ENCODE data around the gene SEMA3C. TPM values are rescaled to one million over a fixed set of nuclear protein-coding genes. Genes with fewer than 3 reads are reported as not detected.

SEMA3C gene
- total RNA-seq, 2 experiments from 2014 or later = not detected

- no peaks in the 10 kb centered on the region for H3K27me3 Mint-ChIP-seq
- no peaks in the 10 kb centered on the region for H3K9me3 Mint-ChIP-seq (ENCODE audit: low read depth)
- no peak overlapping the region for H3K4me3 Mint-ChIP-seq
- ChIA-PET CTCF (no interaction called here), POLR2A (no interaction called here)
- intact Hi-C loops (cut with DNase I, micrococcal nuclease) = no loop called here
- ATAC-seq (no peak), DNase-seq (no peak)
- no peaks in the 10 kb centered on the region for H3K4me1 Mint-ChIP-seq
- H3K36me3 Mint-ChIP-seq (ENCODE audit: low read depth) = no peaks in the 10 kb centered on the region
- H3K27ac Mint-ChIP-seq = no peak overlapping the region
Observed at GRCh38 chr7:80763289-80763688, 155.6 kb downstream of the SEMA3C start.

DNA sequence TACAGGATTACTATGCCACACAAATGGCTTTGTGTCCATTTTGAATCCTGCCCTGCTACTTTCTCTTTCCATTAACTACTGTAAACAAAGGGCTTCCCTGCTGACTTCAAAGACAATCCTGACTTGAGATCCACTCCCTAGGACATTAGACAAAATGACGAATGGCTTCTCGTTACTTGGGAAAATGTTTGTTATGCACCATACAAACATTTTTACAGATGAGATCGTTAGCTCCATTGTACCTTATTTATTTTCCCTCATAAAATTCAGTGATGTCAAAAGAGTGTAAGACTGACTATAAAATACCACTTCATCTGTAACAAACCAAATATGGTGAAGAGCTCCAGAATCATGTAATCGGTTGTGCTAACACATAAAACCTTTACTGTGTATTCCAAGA is 158.6 kb downstream of the SEMA3C start:
- H3K4me3 Mint-ChIP-seq = no peak overlapping the region
- no peak for DNase-seq
- CTCF ChIA-PET = no interaction called here
- POLR2A ChIA-PET = no interaction called here
- H3K36me3 Mint-ChIP-seq (ENCODE audit: low read depth) = no peaks in the 10 kb centered on the region
- H3K9me3 Mint-ChIP-seq (ENCODE audit: low read depth) = no peaks in the 10 kb centered on the region
- intact Hi-C loops (cut with DNase I, micrococcal nuclease) = no loop called here
- H3K4me1 Mint-ChIP-seq = no peaks in the 10 kb centered on the region
- H3K27ac Mint-ChIP-seq = no peak overlapping the region
- ATAC-seq = no peak
- H3K27me3 Mint-ChIP-seq = no peaks in the 10 kb centered on the region

GRCh38 chr7:80752954-80753690 is 165.7 kb downstream of the SEMA3C start:
- Mint-ChIP-seq H3K9me3 (ENCODE audit: low read depth) (no peaks in the 10 kb centered on the region), H3K4me1 (no peaks in the 10 kb centered on the region), H3K27me3 (no peaks in the 10 kb centered on the region), H3K27ac (no peak overlapping the region), H3K4me3 (no peak overlapping the region), H3K36me3 (ENCODE audit: low read depth) (no peaks in the 10 kb centered on the region)
- ATAC-seq (no peak), DNase-seq (no peak)
- POLR2A ChIA-PET = interaction anchor here (0.6 kb wide), 1 partner anchor 96 kb away, joined by 3 read pairs; no protein-coding TSS in a partner anchor
- intact Hi-C loops (cut with DNase I, micrococcal nuclease) = no loop called here
- CTCF ChIA-PET = no interaction called here

- POLR2A ChIA-PET = no interaction called here
- Mint-ChIP-seq H3K4me1 (no peaks in the 10 kb centered on the region), H3K27ac (no peak overlapping the region), H3K9me3 (ENCODE audit: low read depth) (no peaks in the 10 kb centered on the region), H3K36me3 (ENCODE audit: low read depth) (no peaks in the 10 kb centered on the region), H3K27me3 (no peaks in the 10 kb centered on the region), H3K4me3 (no peak overlapping the region)
- CTCF ChIA-PET = no interaction called here
- ATAC-seq (no peak), DNase-seq (no peak)
- intact Hi-C loops (cut with DNase I, micrococcal nuclease) = no loop called here
Observed at GRCh38 chr7:80749270-80749669, 169.6 kb downstream of the SEMA3C start.

DNA sequence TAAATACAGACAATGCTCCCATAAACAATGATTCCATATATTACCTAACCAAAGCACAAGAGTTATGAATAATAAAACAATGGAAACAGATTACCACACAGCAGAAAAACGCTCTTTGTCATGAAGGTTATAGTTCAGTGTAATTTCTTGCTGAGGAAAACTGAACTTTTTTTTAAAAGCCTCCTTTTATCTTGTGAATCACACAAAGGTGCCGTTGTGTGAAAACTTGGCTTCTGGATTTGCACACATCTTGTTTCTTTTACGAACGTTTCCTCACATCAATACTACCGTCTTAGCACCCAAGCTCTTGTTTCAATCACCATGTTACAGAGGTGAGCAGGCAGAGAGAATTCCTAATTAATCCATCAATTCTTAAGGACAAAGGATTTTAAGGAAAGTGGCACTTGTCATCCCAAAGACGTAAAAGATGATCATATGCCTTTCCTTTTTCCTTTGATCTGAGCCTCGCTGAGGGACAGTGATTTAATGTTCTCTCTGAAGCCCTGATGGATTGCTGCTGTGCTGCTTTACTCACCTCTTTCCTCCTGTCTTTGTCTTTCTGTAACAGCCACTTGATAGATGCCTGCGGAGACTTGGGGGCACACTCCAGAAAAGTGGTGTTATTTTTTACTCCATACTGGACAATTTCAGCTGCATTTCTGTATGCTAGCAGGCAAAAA is 170.3 kb downstream of the SEMA3C start:
- ATAC-seq (no peak), DNase-seq (no peak)
- Mint-ChIP-seq H3K36me3 (ENCODE audit: low read depth) (no peaks in the 10 kb centered on the region), H3K27ac (no peak overlapping the region), H3K4me3 (no peak overlapping the region), H3K9me3 (ENCODE audit: low read depth) (no peaks in the 10 kb centered on the region), H3K27me3 (no peaks in the 10 kb centered on the region), H3K4me1 (no peaks in the 10 kb centered on the region)
- POLR2A ChIA-PET = no interaction called here
- CTCF ChIA-PET = interaction anchor here (1.1 kb wide), 1 partner anchor 89 kb away, joined by 3 read pairs; no protein-coding TSS in a partner anchor
- intact Hi-C loops (cut with DNase I, micrococcal nuclease) = no loop called here

GRCh38 chr7:80740778-80741545 is 177.9 kb downstream of the SEMA3C start:
- intact Hi-C loops (cut with DNase I, micrococcal nuclease) = no loop called here
- ChIA-PET POLR2A (no interaction called here), CTCF (interaction anchor here (1.5 kb wide), 1 partner anchor 9 kb away, joined by 3 read pairs; no protein-coding TSS in a partner anchor)
- DNase-seq = no peak
- ATAC-seq = no peak
- no peak overlapping the region for H3K4me3 Mint-ChIP-seq
- no peaks in the 10 kb centered on the region for H3K9me3 Mint-ChIP-seq (ENCODE audit: low read depth)
- no peak overlapping the region for H3K27ac Mint-ChIP-seq
- H3K36me3 Mint-ChIP-seq (ENCODE audit: low read depth) = no peaks in the 10 kb centered on the region
- H3K27me3 Mint-ChIP-seq = no peaks in the 10 kb centered on the region
- H3K4me1 Mint-ChIP-seq = no peaks in the 10 kb centered on the region

- Mint-ChIP-seq H3K36me3 (ENCODE audit: low read depth) (no peaks in the 10 kb centered on the region), H3K27me3 (no peaks in the 10 kb centered on the region), H3K4me1 (no peaks in the 10 kb centered on the region), H3K27ac (no peak overlapping the region), H3K4me3 (no peak overlapping the region), H3K9me3 (ENCODE audit: low read depth) (no peaks in the 10 kb centered on the region)
- intact Hi-C loops (cut with DNase I, micrococcal nuclease) = no loop called here
- ChIA-PET CTCF (no interaction called here), POLR2A (no interaction called here)
- ATAC-seq (no peak), DNase-seq (no peak)
Observed at GRCh38 chr7:80736371-80737125, 182.3 kb downstream of the SEMA3C start.

DNA sequence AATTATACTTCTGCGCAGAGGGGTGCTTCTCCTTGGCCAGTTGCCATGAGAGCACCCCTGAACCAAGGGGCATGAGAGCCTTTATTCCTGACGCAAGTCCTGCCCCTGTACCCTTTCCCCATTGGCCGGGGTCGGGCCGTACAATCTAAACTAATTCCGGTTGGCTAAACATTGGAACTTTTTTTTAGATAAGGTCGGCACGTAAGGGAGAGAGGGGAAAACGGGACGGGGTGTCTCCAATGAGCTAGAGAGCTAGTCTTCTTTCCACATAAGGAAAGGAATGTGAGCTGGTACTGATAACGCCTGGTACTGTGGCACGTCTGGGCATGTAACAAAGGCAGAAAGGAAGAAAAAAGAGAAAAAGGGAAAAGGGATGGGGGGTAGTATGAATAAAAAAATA is 183.5 kb downstream of the SEMA3C start:
- Mint-ChIP-seq H3K4me1 (no peaks in the 10 kb centered on the region), H3K27ac (no peak overlapping the region), H3K9me3 (ENCODE audit: low read depth) (no peaks in the 10 kb centered on the region), H3K36me3 (ENCODE audit: low read depth) (no peaks in the 10 kb centered on the region), H3K27me3 (no peaks in the 10 kb centered on the region), H3K4me3 (no peak overlapping the region)
- ChIA-PET CTCF (no interaction called here), POLR2A (no interaction called here)
- intact Hi-C loops (cut with DNase I, micrococcal nuclease) = no loop called here
- DNase-seq (no peak), ATAC-seq (no peak)

DNA sequence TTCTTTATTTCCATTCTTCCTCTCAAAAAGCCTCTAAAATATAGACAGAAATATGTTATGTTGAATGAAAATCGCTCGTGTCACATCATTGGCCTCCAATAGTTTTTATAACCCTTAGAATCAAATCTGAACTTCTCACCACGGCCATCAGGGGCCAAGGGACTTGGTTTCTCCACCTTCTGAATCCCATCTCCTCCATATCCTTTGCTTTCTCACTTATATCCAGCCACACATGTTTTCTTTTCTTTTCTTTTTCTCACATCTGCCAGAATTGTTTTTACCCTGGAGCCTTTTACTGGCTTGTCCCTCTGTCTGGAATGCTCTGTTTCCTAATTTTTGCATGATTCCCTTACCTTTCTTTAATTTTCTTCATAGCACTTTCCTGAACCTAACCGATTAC is 184.8 kb downstream of the SEMA3C start:
- no peaks in the 10 kb centered on the region for H3K4me1 Mint-ChIP-seq

GRCh38 chr7:80733333-80733915 is 185.4 kb downstream of the SEMA3C start:
- DNase-seq (no peak), ATAC-seq (no peak)
- POLR2A ChIA-PET = no interaction called here
- intact Hi-C loops (cut with DNase I, micrococcal nuclease) = no loop called here
- no peaks in the 10 kb centered on the region for H3K4me1 Mint-ChIP-seq
- no peak overlapping the region for H3K27ac Mint-ChIP-seq
- no peaks in the 10 kb centered on the region for H3K27me3 Mint-ChIP-seq
- H3K4me3 Mint-ChIP-seq = no peak overlapping the region
- no peaks in the 10 kb centered on the region for H3K36me3 Mint-ChIP-seq (ENCODE audit: low read depth)
- H3K9me3 Mint-ChIP-seq (ENCODE audit: low read depth) = no peaks in the 10 kb centered on the region
- CTCF ChIA-PET = no interaction called here

More for the DNA sequence above, 184.8 kb downstream of the SEMA3C start:
- ChIA-PET CTCF (no interaction called here), POLR2A (no interaction called here)
- intact Hi-C loops (cut with DNase I, micrococcal nuclease) = no loop called here
- no peak overlapping the region for H3K27ac Mint-ChIP-seq
- no peaks in the 10 kb centered on the region for H3K27me3 Mint-ChIP-seq
- H3K36me3 Mint-ChIP-seq (ENCODE audit: low read depth) = no peaks in the 10 kb centered on the region
- DNase-seq = no peak
- no peaks in the 10 kb centered on the region for H3K9me3 Mint-ChIP-seq (ENCODE audit: low read depth)
- ATAC-seq = no peak
- H3K4me3 Mint-ChIP-seq = no peak overlapping the region

GRCh38 chr7:80732630-80733029 is 186.2 kb downstream of the SEMA3C start:
- Mint-ChIP-seq H3K4me3 (no peak overlapping the region), H3K36me3 (ENCODE audit: low read depth) (no peaks in the 10 kb centered on the region), H3K27me3 (no peaks in the 10 kb centered on the region), H3K4me1 (no peaks in the 10 kb centered on the region), H3K27ac (no peak overlapping the region), H3K9me3 (ENCODE audit: low read depth) (no peaks in the 10 kb centered on the region)
- CTCF ChIA-PET = no interaction called here
- DNase-seq (no peak), ATAC-seq (no peak)
- POLR2A ChIA-PET = no interaction called here
- intact Hi-C loops (cut with DNase I, micrococcal nuclease) = no loop called here

All from activated CD4-positive, alpha-beta T cell treated with anti-CD3 and anti-CD28 coated beads for 36 hours (primary cell).